ELR (cell line): ENCODE data around the gene DIP2C.

Experiments used
- DNase-seq: peaks from one replicate; pipeline ENCODE4 v3.0.0-alpha.2; 2015; ENCODE audit warnings: low read depth

DIP2C gene

GRCh38 chr10:677750-678661 lies 11.5 kb downstream of the DIP2C start:
- DNase-seq: no peak

- DNase-seq: no peak
Observed at GRCh38 chr10:677038-677437, 12.4 kb downstream of the DIP2C start.

DNA sequence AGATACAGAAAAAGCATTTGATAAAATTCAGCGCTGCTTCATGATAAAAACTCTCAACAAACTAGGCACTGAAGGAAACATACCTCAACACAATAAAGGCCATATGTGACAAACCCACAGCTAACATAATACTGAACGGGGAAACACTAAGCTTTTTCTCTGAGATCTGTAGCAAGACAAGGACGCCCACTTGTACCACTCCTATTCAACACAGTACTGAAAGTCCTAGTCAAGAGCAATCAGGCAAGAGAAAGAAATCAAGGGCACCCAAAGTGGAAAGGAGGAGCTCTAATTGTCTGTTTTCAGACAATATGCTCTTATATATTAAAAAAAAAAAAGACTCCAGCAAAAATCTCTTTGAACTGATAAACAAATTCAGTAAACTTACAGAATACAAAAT lies 13.3 kb downstream of the DIP2C start:
- DNase-seq: no peak

DNA sequence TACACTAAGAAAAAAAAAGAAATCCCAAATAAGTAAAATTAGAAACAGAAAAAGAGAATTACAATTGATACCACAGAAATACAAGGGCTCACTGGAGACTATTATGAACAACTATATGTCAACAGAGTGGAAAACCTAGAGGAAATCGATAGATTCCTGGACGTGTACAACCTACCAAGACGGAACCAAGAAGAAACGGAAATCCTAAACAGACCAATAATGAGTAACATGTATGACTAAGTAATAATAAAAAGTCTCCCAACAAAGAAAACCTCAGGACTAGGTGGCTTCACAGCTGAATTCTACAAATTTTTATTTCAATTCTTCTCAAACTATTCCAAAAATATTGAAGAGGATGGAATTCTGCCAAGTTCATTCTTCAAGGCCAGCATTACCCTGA lies 13.9 kb downstream of the DIP2C start:
- peak; percentile 54 for DNase-seq

DNA sequence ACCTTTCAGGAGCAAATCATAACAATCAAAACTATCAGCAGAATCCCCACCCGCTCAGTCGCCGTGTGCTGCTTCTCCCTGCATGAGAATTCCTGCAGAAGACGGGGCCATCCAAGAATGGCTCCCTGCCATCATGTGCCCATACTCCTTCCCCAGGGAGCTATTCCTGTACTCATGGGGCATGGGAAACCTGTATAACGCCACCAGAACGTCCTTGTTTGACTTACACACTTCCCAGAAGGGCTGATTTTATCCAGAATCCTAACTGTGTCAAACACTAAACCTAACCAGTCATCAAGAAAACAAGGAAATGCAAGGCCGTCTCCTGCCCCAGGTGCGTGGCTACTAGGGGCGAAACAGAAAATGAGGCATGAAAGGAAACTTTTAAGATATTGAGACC lies 16.0 kb downstream of the DIP2C start:
- no peak for DNase-seq

- DNase-seq: no peak
Observed at GRCh38 chr10:672992-673391, 16.5 kb downstream of the DIP2C start.

DNA sequence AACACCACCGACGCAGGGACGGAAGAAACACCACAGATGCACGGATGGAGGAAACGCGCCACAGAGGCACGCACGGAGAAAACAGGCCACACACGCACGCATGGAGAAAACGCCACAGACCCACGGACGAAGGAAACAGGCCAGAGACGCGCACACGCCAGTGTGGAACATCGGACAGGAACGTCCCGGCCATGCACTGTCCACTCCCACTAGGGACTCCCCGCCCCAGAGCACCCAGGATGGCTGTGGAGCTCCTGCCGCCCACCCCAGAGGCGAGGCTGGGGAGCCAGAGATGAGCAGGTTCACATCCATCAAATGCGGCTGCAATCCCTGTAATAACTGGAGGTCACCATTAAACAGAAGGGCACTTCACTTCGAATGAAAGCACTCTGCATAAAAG lies 17.3 kb downstream of the DIP2C start:
- no peak for DNase-seq

DNA sequence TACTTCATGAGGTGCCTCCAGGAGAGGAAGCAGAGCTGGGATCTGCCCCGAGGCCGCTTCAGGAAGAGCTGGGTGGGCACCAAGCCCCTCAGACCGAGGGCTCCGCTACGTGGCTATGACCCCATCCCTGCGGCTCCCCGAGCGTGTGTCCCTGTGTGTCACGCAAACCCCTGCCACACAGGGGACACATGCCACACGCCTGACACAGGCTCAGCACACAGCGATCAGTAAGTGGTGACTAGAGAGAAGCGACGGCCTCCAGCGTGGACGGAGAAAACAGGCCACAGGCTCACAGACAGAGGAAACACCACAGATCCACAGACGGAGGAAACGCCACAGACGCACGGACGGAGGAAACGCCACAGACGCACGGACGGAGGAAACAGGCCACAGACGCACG lies 18.5 kb downstream of the DIP2C start:
- DNase-seq: no peak

DNA sequence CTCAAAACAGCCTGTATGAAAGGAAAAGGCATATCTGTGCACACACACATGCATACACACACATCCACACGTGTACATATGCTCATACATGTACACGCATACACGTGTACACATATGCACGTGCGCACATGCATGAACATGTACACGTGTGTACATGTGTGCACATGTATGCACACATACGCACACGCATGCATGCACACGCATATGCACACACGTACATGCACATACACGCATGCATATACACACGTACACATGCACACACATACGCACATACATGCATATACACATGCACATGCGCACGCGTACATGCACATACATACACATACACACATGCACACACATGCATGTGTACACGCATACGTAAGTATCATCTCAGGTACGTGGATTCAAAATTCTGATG lies 19.4 kb downstream of the DIP2C start:
- DNase-seq: no peak

GRCh38 chr10:668786-669485 lies 20.5 kb downstream of the DIP2C start:
- no peak for DNase-seq

DNA sequence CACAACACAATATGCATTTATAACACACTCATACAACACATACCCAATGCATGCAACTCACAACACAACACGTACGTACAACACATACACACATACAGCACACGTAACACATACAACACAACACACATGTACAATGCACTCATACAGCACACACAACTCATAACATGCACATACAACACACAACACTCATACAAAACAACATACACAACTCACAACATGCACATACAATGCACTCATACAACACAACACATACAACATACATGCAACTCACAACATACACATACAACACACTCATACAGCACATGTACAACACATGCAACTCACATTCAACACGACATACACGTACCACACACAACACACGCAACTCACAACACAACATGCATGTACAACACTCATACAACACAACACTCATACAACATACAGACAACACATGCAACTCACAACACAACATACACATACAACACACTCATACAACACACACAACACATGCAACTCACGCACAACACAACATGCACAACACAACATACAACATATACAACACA lies 21.8 kb downstream of the DIP2C start:
- no peak for DNase-seq

GRCh38 chr10:667096-667495 lies 22.4 kb downstream of the DIP2C start:
- no peak for DNase-seq

GRCh38 chr10:666237-667012 lies 23.0 kb downstream of the DIP2C start:
- no peak for DNase-seq

- no peak for DNase-seq
Observed at GRCh38 chr10:665579-666091, 23.8 kb downstream of the DIP2C start.

GRCh38 chr10:664893-665292 lies 24.6 kb downstream of the DIP2C start:
- DNase-seq: no peak

DNA sequence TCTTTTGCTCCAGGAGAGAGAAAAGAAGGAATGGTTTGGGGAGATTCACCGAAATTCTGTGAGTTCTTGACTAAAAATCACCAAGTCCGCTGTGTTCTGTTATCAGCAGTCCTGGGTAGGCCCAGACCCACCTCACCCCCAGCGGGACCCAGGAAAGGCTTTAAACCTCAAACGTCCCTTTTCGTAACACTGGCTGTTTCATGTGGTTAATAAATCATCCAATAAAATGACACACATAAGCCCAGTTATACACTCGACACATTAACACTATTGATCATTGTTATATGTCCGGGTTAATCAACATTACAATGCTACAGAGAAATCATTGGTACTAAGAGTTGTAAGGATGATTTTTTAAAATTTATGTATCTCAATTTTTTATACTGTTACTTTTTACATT lies 25.2 kb downstream of the DIP2C start:
- DNase-seq: no peak

DNA sequence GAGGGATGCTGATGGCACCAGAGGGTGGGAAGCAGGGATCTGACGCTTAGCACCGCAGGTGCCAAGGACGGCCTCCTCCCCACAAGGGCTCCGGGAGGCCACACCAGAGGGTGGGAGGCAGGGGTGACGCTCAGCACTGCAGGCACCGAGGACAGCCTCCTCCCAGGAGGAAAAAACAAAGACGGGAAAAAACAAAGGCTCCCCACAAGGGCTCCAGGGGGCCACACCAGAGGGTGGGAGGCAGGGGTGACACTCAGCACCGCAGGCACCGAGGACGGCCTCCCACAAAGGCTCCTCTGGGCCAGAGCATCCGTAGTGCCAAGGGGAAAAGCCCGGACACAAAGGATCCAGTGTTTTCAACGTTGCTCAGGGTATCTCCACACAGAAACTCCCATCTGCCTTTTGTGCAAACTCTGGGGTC lies 25.6 kb downstream of the DIP2C start:
- no peak for DNase-seq

DNA sequence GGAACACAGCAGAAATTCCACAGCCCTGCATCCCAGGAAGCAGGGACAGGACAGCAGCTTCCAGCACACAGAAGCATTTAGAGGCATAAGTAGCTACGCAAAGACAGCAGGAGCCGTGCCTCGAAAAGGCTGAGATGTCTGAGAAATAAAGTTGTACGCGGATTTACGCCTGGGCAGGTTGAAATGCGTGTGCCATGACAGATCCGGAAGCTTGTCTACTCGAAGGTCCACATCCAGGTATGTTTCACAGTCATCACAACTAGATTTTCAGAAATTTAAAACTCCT lies 26.1 kb downstream of the DIP2C start:
- no peak for DNase-seq

GRCh38 chr10:662686-663465 lies 26.6 kb downstream of the DIP2C start:
- DNase-seq: no peak

DNA sequence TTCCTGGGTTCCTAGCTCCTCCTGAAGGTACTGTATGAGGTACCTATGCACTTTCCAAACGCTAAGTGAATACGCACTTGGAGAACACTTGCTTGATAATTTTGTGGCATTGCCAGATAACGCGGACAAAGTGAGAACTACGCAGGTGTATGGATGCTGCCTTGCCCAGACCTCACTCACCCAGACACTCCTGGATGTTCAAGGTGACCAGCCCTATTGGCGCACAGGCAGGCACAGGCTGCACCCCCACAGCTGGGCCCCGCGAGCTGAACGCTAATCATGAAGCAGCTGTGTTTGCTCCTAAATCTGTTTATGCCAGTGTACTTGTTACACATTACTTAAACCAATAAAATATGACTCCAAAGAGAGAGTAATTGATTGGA lies 27.3 kb downstream of the DIP2C start:
- no peak for DNase-seq

DNA sequence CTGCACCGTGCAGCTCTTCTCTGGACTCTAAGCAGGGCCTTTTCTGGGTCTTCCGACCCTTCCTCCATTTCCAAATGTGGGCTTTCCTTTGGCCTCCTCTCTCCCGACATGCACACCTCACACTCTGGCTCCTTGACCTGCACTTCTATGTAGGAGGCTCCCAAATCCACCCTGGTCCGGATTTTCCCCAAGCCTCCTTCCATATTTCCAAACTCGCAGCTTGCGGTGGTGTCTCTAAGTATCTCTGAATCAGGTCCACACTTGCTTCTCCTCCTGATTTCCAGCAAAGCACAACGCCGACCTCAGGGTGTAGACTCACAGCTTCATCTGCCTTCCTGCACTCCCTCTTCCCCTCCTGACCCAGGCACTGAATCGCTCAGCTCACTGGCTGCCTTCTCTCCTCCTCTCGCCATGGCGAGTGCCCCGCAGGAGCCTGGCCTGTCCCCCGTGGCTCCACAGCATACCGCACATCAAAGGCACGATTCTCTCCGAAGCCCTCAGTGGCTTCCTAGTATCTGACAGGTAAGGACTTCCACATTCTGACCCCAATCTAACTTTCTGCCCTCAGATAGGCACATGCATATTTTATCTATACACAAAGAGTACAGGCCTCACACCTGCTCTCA lies 27.8 kb downstream of the DIP2C start:
- no peak for DNase-seq
